ENCODE results near the gene SPATA13.

DNA sequence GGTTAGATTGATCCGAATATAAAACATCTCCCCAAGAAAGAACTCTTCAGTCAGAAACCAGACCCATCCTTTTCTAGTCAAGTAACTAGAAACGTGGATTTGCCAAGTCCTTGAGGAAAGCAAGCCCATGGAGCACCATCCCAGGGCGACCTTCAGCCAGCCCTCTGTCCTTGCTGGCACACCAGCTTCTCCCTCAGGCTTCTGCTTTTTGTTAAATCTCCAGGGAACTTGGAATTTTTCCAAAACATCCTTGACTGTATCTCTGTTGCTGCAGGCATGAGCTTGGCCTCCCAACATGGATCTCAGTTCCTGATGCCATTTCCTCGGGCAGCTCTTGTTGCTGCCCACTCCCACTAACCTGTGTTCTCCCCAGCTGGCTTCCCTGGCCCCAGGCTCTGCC is 121.7 kb downstream of the SPATA13 start:
- TF ChIP-seq, protein P1, sequence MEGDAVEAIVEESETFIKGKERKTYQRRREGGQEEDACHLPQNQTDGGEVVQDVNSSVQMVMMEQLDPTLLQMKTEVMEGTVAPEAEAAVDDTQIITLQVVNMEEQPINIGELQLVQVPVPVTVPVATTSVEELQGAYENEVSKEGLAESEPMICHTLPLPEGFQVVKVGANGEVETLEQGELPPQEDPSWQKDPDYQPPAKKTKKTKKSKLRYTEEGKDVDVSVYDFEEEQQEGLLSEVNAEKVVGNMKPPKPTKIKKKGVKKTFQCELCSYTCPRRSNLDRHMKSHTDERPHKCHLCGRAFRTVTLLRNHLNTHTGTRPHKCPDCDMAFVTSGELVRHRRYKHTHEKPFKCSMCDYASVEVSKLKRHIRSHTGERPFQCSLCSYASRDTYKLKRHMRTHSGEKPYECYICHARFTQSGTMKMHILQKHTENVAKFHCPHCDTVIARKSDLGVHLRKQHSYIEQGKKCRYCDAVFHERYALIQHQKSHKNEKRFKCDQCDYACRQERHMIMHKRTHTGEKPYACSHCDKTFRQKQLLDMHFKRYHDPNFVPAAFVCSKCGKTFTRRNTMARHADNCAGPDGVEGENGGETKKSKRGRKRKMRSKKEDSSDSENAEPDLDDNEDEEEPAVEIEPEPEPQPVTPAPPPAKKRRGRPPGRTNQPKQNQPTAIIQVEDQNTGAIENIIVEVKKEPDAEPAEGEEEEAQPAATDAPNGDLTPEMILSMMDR (IDR thresholded peaks at IDR 0.05; ENCODE audit: borderline replicate concordance, extremely low read depth, low read length, poor library complexity, severe bottlenecking) = no peak
- no peak for TF ChIP-seq EZH2 (IDR thresholded peaks at IDR 0.05; ENCODE audit: borderline replicate concordance, low read depth, low read length, severe bottlenecking)

All from DND-41 (cell line).